ENCODE results near the gene LUC7L3.

- TF ChIP-seq, protein P1, sequence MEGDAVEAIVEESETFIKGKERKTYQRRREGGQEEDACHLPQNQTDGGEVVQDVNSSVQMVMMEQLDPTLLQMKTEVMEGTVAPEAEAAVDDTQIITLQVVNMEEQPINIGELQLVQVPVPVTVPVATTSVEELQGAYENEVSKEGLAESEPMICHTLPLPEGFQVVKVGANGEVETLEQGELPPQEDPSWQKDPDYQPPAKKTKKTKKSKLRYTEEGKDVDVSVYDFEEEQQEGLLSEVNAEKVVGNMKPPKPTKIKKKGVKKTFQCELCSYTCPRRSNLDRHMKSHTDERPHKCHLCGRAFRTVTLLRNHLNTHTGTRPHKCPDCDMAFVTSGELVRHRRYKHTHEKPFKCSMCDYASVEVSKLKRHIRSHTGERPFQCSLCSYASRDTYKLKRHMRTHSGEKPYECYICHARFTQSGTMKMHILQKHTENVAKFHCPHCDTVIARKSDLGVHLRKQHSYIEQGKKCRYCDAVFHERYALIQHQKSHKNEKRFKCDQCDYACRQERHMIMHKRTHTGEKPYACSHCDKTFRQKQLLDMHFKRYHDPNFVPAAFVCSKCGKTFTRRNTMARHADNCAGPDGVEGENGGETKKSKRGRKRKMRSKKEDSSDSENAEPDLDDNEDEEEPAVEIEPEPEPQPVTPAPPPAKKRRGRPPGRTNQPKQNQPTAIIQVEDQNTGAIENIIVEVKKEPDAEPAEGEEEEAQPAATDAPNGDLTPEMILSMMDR (IDR thresholded peaks at IDR 0.05; ENCODE audit: borderline replicate concordance, extremely low read depth, low read length, poor library complexity, severe bottlenecking), result no peak
- TF ChIP-seq EZH2 (IDR thresholded peaks at IDR 0.05; ENCODE audit: borderline replicate concordance, low read depth, low read length, severe bottlenecking), result no peak
Observed at GRCh38 chr17:50679008-50679544, 40.3 kb upstream of the LUC7L3 start.
